ENCODE measurements around the gene CDH22. TPM values are rescaled to one million over a fixed set of nuclear protein-coding genes. Genes with fewer than 3 reads are reported as not detected.

Gene CDH22
- total RNA-seq, 4 donors from 2014 or later, result 0.26 to 1.2 (median 0.35) TPM

DNA sequence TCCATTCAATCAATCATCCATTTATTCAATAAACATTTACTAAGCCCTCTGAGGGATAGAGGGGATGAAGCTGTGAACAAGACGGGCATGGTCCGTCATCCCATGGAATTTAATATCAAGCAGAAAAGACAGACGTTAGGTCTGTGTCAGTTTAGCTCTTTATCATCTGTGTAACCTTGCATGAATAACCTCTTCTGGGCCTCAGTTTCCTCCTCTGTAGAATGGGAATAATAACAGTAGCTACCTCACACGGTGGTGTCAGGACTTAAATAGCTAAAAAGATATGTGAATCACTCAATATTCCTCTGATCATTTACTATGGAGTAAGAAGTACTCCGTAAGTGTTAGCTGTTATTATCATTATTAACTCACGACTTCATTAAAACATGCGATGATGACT lies 21.3 kb downstream of the CDH22 start:
- in situ Hi-C loops (cut with MboI; ENCODE audit: low sequenced_read_pairs in 4 of 4), result no loop called here
- ATAC-seq (no peak), DNase-seq (no peak)
- no peak for TF ChIP-seq POLR2A (IDR thresholded peaks at IDR 0.05)
- TF ChIP-seq, protein P1, sequence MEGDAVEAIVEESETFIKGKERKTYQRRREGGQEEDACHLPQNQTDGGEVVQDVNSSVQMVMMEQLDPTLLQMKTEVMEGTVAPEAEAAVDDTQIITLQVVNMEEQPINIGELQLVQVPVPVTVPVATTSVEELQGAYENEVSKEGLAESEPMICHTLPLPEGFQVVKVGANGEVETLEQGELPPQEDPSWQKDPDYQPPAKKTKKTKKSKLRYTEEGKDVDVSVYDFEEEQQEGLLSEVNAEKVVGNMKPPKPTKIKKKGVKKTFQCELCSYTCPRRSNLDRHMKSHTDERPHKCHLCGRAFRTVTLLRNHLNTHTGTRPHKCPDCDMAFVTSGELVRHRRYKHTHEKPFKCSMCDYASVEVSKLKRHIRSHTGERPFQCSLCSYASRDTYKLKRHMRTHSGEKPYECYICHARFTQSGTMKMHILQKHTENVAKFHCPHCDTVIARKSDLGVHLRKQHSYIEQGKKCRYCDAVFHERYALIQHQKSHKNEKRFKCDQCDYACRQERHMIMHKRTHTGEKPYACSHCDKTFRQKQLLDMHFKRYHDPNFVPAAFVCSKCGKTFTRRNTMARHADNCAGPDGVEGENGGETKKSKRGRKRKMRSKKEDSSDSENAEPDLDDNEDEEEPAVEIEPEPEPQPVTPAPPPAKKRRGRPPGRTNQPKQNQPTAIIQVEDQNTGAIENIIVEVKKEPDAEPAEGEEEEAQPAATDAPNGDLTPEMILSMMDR (IDR thresholded peaks at IDR 0.05 in 4 of 5, conservative IDR thresholded peaks at IDR 0.05 in 1 of 5), result no peak
- Histone ChIP-seq H3K4me3 (no peak overlapping the region), H3K36me3 (no peaks in the 10 kb centered on the region), H3K4me1 (no peaks in the 10 kb centered on the region), H3K27me3 (peaks cover 6 to 33% (median 26%) of the 10 kb centered on the region in 3 donors), H3K27ac (no peak overlapping the region), H3K9me3 (no peaks in the 10 kb centered on the region)
- intact Hi-C loops (cut with DNase I; ENCODE audit: low total_unique reads), result no loop called here

DNA sequence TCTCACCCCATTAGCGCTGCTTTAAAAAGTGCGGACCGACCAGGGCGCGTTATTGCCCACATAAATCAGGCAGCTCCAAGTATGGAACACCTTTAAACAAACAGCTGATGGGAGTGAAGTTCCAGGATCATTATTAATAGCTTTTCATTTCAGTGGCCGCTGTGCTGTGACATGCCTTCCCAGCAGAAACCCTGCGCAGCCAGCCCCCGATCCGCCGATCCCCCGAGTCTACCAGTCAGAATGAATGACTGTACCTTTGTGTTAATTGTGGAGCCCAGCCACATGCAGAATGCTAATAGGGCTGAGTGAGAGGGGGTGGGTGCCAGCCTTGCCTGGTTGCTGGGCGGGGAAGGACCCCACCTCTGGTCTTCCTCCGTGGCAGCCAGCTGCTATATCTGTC lies 21.9 kb downstream of the CDH22 start:
- H3K9me3 ChIP-seq, result no peaks in the 10 kb centered on the region
- no peaks in the 10 kb centered on the region for H3K36me3 ChIP-seq
- intact Hi-C loops (cut with DNase I; ENCODE audit: low total_unique reads), result no loop called here
- no peak for DNase-seq
- H3K27me3 ChIP-seq, result peaks cover 11 to 33% (median 26%) of the 10 kb centered on the region in 3 donors
- TF ChIP-seq POLR2A (IDR thresholded peaks at IDR 0.05), result no peak
- TF ChIP-seq, protein P1 (IDR thresholded peaks at IDR 0.05 in 4 of 5, conservative IDR thresholded peaks at IDR 0.05 in 1 of 5), result no peak
- H3K4me1 ChIP-seq, result no peaks in the 10 kb centered on the region
- no peak overlapping the region for H3K27ac ChIP-seq
- ATAC-seq, result no peak
- in situ Hi-C loops (cut with MboI; ENCODE audit: low sequenced_read_pairs in 4 of 4), result no loop called here
- H3K4me3 ChIP-seq, result no peak overlapping the region

DNA sequence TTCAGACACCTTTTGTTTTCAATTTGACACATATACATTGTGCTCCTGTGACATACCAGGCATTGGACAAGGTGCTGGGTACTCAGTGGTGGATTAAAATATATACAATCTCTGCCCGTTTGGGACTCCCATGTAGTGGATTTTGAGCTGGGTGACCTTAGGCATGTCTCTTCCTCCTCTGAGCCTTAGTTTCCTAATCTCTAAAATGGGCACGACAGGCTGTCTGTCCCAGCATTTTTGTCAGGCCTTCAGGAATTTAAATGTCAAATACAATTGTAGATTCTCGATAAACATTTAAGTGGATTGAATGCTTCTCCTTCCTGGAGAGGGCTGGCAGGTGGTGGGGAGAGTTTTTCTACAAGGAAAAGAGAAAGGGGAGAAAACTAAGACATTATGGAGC lies 22.6 kb downstream of the CDH22 start:
- H3K36me3 ChIP-seq, result no peaks in the 10 kb centered on the region
- in situ Hi-C loops (cut with MboI; ENCODE audit: low sequenced_read_pairs in 4 of 4), result no loop called here
- DNase-seq (no peak), ATAC-seq (no peak)
- peaks cover 11 to 33% (median 26%) of the 10 kb centered on the region in 3 donors for H3K27me3 ChIP-seq
- no peak overlapping the region for H3K4me3 ChIP-seq
- no peaks in the 10 kb centered on the region for H3K9me3 ChIP-seq
- intact Hi-C loops (cut with DNase I; ENCODE audit: low total_unique reads), result no loop called here
- TF ChIP-seq, protein P1 (IDR thresholded peaks at IDR 0.05 in 4 of 5, conservative IDR thresholded peaks at IDR 0.05 in 1 of 5), result no peak
- no peak for TF ChIP-seq POLR2A (IDR thresholded peaks at IDR 0.05)
- no peaks in the 10 kb centered on the region for H3K4me1 ChIP-seq
- no peak overlapping the region for H3K27ac ChIP-seq

DNA sequence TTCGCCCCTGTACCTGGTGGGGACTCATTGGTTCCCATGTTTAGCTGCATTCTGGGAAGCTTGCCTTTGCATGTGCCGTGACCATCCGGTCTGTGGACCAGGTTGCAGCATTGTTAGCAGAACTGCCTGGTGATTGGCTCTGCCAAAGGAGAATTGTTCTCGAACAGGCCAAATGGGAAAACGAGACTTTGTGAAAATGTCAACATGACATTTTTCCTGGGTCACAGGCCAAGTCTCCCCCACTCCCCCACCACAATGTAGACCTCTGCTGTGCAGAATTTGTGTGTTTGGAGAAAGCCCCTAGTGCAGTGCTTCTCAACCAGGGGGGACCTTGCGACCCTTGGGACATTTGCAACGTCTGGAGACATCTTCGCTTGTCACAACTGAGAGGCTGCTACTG lies 23.2 kb downstream of the CDH22 start:
- no peak overlapping the region for H3K27ac ChIP-seq

More for the DNA sequence above, 23.2 kb downstream of the CDH22 start:
- H3K4me3 ChIP-seq, result no peak overlapping the region
- no peaks in the 10 kb centered on the region for H3K36me3 ChIP-seq
- peaks cover 11 to 33% (median 26%) of the 10 kb centered on the region in 3 donors for H3K27me3 ChIP-seq
- no peak for ATAC-seq
- no peak for DNase-seq
- no peaks in the 10 kb centered on the region for H3K9me3 ChIP-seq
- in situ Hi-C loops (cut with MboI; ENCODE audit: low sequenced_read_pairs in 4 of 4) (no loop called here), intact Hi-C loops (cut with DNase I; ENCODE audit: low total_unique reads) (no loop called here)
- no peaks in the 10 kb centered on the region for H3K4me1 ChIP-seq
- no peak for TF ChIP-seq POLR2A (IDR thresholded peaks at IDR 0.05)
- TF ChIP-seq, protein P1 (IDR thresholded peaks at IDR 0.05 in 4 of 5, conservative IDR thresholded peaks at IDR 0.05 in 1 of 5), result no peak
